Measurements from ENCODE around the gene MORC3. TPM values are rescaled to one million over a fixed set of nuclear protein-coding genes. Genes with fewer than 3 reads are reported as not detected.

MORC3 gene
- total RNA-seq, 4 donors from 2014 or later: 36.4 to 71.1 (median 48.9) TPM

- TF ChIP-seq, protein P1, sequence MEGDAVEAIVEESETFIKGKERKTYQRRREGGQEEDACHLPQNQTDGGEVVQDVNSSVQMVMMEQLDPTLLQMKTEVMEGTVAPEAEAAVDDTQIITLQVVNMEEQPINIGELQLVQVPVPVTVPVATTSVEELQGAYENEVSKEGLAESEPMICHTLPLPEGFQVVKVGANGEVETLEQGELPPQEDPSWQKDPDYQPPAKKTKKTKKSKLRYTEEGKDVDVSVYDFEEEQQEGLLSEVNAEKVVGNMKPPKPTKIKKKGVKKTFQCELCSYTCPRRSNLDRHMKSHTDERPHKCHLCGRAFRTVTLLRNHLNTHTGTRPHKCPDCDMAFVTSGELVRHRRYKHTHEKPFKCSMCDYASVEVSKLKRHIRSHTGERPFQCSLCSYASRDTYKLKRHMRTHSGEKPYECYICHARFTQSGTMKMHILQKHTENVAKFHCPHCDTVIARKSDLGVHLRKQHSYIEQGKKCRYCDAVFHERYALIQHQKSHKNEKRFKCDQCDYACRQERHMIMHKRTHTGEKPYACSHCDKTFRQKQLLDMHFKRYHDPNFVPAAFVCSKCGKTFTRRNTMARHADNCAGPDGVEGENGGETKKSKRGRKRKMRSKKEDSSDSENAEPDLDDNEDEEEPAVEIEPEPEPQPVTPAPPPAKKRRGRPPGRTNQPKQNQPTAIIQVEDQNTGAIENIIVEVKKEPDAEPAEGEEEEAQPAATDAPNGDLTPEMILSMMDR (IDR thresholded peaks at IDR 0.05; ENCODE audit: low read depth): no peak
Observed at GRCh38 chr21:36386031-36386642, 66.1 kb downstream of the MORC3 start.

GRCh38 chr21:36388096-36388495, 68.1 kb downstream of the MORC3 start:
- TF ChIP-seq, protein P1 (IDR thresholded peaks at IDR 0.05; ENCODE audit: low read depth): no peak

DNA sequence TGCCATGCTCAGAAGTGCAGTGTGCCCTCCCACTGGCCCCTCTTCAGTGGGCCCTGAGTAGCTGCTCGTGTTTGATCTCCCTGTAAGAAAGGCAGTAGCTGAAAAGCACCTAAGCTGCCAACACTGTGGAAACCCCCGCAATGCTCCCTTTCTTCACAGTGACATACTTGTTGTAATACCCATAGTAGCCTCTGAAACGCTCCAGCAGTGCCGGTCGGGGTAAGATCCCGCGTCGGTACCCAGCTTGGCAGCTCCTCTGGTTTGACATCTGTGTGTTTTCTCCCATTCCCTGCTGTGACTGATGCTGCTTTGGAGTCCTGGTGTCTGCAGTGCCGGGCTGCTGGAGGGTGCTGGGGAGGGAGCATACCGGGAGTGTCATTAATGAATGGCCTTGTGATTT, 68.8 kb downstream of the MORC3 start:
- TF ChIP-seq, protein P1 (IDR thresholded peaks at IDR 0.05; ENCODE audit: low read depth): no peak

DNA sequence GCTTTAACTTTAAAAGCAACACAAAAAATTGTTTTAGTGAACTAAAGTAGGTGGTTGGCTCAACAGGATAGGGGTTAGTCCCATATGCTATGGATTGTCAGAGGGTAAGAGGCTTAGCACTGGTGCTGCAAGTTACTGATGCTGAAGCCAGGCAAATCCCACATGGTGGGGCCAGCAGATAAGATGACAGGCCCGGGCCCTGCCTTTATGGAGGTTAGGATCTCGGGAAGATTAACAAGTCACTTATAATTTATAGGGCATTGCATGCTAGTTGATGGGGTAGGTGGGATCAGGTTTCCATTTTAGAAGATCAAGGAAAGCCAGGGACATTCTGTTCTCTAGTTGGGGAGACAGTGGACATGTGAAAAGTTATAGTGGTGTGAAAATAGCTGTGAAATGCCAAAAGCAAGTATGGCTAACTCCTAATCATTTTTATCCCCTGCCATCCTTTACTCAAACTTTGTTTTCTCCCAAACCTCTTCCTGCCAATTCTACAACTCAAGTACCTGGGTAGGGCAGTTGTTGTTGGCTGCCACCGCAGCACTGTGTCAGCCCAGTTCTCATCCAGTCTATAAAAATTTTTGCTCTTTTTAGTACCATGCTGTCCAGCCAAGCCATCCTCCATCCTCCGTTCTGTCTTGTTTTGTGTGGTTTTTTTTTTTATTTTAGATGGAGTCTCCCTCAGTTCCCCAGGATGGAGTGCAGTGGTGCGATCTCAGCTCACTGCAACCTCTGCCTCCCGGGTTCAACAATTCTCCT, 75.5 kb downstream of the MORC3 start:
- TF ChIP-seq, protein P1 (IDR thresholded peaks at IDR 0.05; ENCODE audit: low read depth): no peak

DNA sequence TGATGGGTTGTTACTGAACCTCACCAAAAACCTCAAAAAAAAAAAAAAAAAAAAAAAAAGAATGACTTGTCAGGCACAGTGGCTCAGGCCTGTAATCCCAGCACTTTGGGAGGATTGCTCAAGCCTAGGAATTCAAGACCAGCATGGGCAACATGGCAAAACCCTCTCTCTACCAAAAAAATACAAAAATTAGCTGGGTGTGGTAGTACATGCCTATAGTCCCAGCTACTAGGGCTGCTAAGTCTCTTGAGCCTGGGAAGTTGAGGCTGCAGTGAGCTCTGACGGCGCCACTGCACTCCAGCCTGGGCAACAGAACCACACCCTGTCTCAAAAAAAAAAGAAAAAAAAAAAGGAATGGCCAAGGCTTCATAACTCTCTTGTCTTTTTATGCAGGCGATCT, 76.3 kb downstream of the MORC3 start:
- TF ChIP-seq, protein P1 (IDR thresholded peaks at IDR 0.05; ENCODE audit: low read depth): no peak

- TF ChIP-seq, protein P1 (IDR thresholded peaks at IDR 0.05; ENCODE audit: low read depth): no peak
Observed at GRCh38 chr21:36396971-36397370, 77.0 kb downstream of the MORC3 start.

DNA sequence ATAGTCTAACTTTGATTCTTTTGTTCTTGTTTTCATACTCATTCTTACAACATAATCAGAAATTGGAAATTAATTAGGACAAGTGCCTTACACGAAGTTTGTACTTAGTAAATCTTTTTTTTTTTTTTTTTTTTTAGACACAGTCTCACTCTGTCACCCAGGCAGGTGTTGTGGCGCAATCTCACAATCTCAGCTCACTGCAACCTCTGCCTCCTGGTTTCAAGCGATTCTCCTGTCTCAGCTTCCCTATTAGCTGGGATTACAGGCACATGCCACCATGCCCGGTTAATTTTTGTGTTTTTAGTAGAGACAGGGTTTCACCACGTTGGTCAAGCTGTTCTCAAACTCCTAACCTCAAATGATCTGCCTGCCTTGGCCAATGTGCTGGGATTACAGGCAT, 77.6 kb downstream of the MORC3 start:
- TF ChIP-seq, protein P1 (IDR thresholded peaks at IDR 0.05; ENCODE audit: low read depth): no peak

All from subcutaneous adipose tissue (tissue), 4 donors.